IPS-15b (cell line): ENCODE results near the gene ATG101.
"Not testable (repeated sequence)": the region's sequence is repeated elsewhere in the genome, so short reads cannot be mapped to it uniquely, and the experiment has no call there.

Source experiments
- H3K27me3 ChIP-seq: one replicate; pipeline ENCODE4 v1.6.1; 2013; ENCODE audit warnings: low read length; ENCODE audit not compliant: control insufficient read depth, insufficient read depth
- H3K36me3 ChIP-seq: one replicate; pipeline ENCODE4 v1.6.1; 2013; ENCODE audit warnings: low read length; ENCODE audit not compliant: control insufficient read depth, insufficient read depth
- H3K4me1 ChIP-seq: one replicate; pipeline ENCODE4 v1.6.1; 2013; ENCODE audit warnings: mild to moderate bottlenecking, low read length; ENCODE audit not compliant: control insufficient read depth, insufficient read depth
- H3K4me3 ChIP-seq: one replicate; pipeline ENCODE4 v1.5.1; 2013; ENCODE audit warnings: low read depth, low read length
- H3K9ac ChIP-seq: one replicate; pipeline ENCODE4 v1.6.1; 2013; ENCODE audit warnings: low read depth, mild to moderate bottlenecking, low read length
- H3K9me3 ChIP-seq: one replicate; pipeline ENCODE4 v1.6.1; 2013; ENCODE audit warnings: mild to moderate bottlenecking, low read length; ENCODE audit not compliant: control insufficient read depth, insufficient read depth

ATG101 gene

GRCh38 chr12:52116222-52117125 is 46.7 kb downstream of the ATG101 start:
- H3K4me1 ChIP-seq: peaks cover 11% of the 10 kb centered on the region
- H3K9me3 ChIP-seq, H3K9ac ChIP-seq, H3K27me3 ChIP-seq, H3K36me3 ChIP-seq, H3K4me3 ChIP-seq: not testable (repeated sequence)

- peaks cover 16% of the 10 kb centered on the region for H3K4me1 ChIP-seq
These were observed 48.2 kb downstream of the ATG101 start for GRCh38 chr12:52117806-52118475.

DNA sequence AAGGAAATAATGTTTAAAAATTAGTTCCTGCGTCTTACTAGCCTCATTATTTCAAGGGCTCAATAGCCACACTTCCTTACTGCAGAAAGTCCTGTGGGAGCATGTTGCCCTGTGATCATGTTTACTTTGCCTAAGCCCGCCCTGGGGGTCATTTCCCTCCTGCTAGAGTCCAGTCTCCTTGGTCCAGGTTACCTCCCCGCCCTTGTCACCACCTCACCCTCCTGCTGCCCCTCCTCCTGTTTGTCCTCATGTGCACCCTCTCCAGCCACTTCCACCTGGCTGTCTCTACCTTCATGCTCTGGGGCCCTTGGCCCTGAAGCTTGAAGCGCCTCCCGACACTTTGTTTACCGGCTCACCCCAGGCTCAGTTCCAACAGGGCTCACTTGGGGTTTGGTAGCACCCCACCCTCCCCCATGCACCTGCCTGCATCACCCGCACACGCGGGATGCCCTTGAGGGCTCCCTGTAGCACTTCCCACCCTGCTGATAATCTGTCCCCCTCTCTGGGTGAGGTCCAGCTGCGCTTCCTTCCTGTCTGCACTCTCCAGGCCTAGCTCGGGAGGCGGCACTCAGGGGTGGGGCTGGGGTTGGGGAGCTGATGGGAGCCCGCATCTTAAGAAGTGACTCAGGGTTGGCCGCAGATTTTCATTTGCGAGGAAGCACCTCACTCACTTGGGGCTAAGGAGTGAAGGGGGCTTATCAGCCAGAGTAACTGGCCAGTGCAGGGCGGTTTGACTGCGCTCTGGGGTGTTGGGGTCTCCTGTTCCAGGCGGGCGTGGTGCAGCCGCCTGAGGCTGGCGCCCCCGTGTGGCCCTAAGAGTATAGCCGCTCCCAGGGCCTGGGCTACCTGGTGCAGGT is 49.8 kb downstream of the ATG101 start:
- peaks cover 22% of the 10 kb centered on the region for H3K4me1 ChIP-seq
- no peak overlapping the region for H3K9ac ChIP-seq
- peak overlapping the region; percentile 30 for H3K4me3 ChIP-seq
- no peaks in the 10 kb centered on the region for H3K27me3 ChIP-seq
- H3K36me3 ChIP-seq: no peaks in the 10 kb centered on the region
- no peaks in the 10 kb centered on the region for H3K9me3 ChIP-seq

More at GRCh38 chr12:52117806-52118475, 48.2 kb downstream of the ATG101 start:
- H3K9ac ChIP-seq, H3K9me3 ChIP-seq, H3K27me3 ChIP-seq, H3K4me3 ChIP-seq, H3K36me3 ChIP-seq: not testable (repeated sequence)

GRCh38 chr12:52120951-52121823 is 51.4 kb downstream of the ATG101 start:
- H3K9ac ChIP-seq: no peak overlapping the region
- H3K27me3 ChIP-seq: no peaks in the 10 kb centered on the region
- peaks cover 34% of the 10 kb centered on the region for H3K4me1 ChIP-seq
- no peak overlapping the region for H3K4me3 ChIP-seq
- H3K36me3 ChIP-seq: no peaks in the 10 kb centered on the region
- H3K9me3 ChIP-seq: no peaks in the 10 kb centered on the region

- no peaks in the 10 kb centered on the region for H3K36me3 ChIP-seq
- no peaks in the 10 kb centered on the region for H3K27me3 ChIP-seq
- H3K4me1 ChIP-seq: peaks cover 37% of the 10 kb centered on the region
- H3K9ac ChIP-seq: no peak overlapping the region
- H3K4me3 ChIP-seq: peak overlapping the region; percentile 27
- no peaks in the 10 kb centered on the region for H3K9me3 ChIP-seq
These were observed 52.2 kb downstream of the ATG101 start for GRCh38 chr12:52121824-52122539.

DNA sequence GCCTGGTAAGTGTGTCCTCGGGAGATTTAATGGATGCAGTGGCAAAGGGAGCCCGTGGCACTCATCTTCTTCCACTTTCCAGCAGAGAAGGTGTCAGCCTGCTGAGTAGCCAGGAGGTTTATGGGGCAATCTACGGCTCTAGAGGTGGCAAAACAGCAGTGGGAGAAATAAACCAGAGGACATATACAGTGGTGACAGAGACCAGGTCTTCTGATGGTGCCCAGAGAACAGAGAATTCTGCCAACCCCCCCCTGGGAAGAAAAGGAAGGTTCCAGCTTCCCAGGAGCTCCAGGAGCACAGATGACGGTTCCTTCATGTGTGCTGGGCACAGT is 52.7 kb downstream of the ATG101 start:
- H3K9ac ChIP-seq: no peak overlapping the region
- H3K4me3 ChIP-seq: peak overlapping the region; percentile 27
- no peaks in the 10 kb centered on the region for H3K36me3 ChIP-seq
- no peaks in the 10 kb centered on the region for H3K27me3 ChIP-seq
- no peaks in the 10 kb centered on the region for H3K9me3 ChIP-seq
- peaks cover 42% of the 10 kb centered on the region for H3K4me1 ChIP-seq

GRCh38 chr12:52122904-52123303 is 53.1 kb downstream of the ATG101 start:
- Histone ChIP-seq H3K4me1 (peaks cover 42% of the 10 kb centered on the region), H3K27me3 (no peaks in the 10 kb centered on the region), H3K36me3 (no peaks in the 10 kb centered on the region)

GRCh38 chr12:52123487-52124186 is 53.9 kb downstream of the ATG101 start:
- H3K36me3 ChIP-seq: no peaks in the 10 kb centered on the region
- no peaks in the 10 kb centered on the region for H3K9me3 ChIP-seq
- H3K9ac ChIP-seq: no peak overlapping the region
- no peak overlapping the region for H3K4me3 ChIP-seq
- no peaks in the 10 kb centered on the region for H3K27me3 ChIP-seq
- H3K4me1 ChIP-seq: peaks cover 42% of the 10 kb centered on the region

More at GRCh38 chr12:52122904-52123303, 53.1 kb downstream of the ATG101 start:
- Histone ChIP-seq H3K4me3 (no peak overlapping the region), H3K9ac (no peak overlapping the region), H3K9me3 (no peaks in the 10 kb centered on the region)

- Histone ChIP-seq H3K36me3 (no peaks in the 10 kb centered on the region), H3K27me3 (no peaks in the 10 kb centered on the region), H3K9me3 (no peaks in the 10 kb centered on the region), H3K4me3 (peak overlapping the region; percentile 23), H3K9ac (peak overlapping the region; percentile 9), H3K4me1 (peaks cover 37% of the 10 kb centered on the region)
These were observed 55.7 kb downstream of the ATG101 start for GRCh38 chr12:52125476-52125900.

DNA sequence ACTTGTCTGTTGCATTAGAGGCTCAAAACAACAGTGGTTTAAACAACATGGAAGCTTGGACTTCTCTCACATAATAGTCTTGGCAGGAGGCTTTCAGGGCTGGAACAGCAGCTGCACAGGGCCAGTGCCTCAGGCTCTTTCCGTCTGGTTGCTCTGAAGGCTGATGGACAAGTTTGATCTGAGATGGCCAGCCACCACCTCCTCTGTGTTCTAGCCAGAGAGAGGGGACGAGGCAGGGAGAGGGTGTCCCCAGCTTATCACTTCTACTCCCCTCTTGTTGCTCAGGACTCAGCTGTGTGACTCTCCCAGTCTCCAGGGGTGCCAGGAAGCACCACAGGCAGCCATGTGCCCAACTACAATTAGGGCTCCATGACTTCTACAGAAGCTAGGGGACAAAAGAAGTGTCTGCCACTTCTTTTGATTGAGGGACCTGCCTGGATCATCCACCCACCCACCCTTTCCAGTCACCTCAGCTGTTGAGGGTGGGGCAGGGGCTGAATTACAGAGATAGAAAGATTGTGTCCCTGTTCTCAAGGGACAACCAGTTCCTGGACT is 56.3 kb downstream of the ATG101 start:
- peak overlapping the region; percentile 9 for H3K9ac ChIP-seq

More for the DNA sequence above, 56.3 kb downstream of the ATG101 start:
- no peaks in the 10 kb centered on the region for H3K27me3 ChIP-seq
- no peak overlapping the region for H3K4me3 ChIP-seq
- peaks cover 40% of the 10 kb centered on the region for H3K4me1 ChIP-seq
- H3K36me3 ChIP-seq: no peaks in the 10 kb centered on the region
- H3K9me3 ChIP-seq: no peaks in the 10 kb centered on the region
